Neuronal stem cell (in vitro differentiated cells): ENCODE results near the gene RASA4.
"Not testable (repeated sequence)": the region's sequence is repeated elsewhere in the genome, so short reads cannot be mapped to it uniquely, and the experiment has no call there.

Experiments used
- DNase-seq: peaks from one replicate; pipeline ENCODE4 v3.0.0-alpha.2; 2013; ENCODE audit warnings: low spot score
- H2AFZ ChIP-seq: one replicate; pipeline ENCODE4 v1.6.1; 2013; ENCODE audit warnings: mild to moderate bottlenecking, low read length, inconsistent platforms
- H2AK5ac ChIP-seq: 2 replicates; pipeline ENCODE4 v1.6.1; 2013; ENCODE audit warnings: low read depth, mild to moderate bottlenecking, inconsistent platforms, low read length, moderate library complexity, mixed read lengths
- H2BK120ac ChIP-seq: 2 replicates; pipeline ENCODE4 v1.6.1; 2013; ENCODE audit warnings: low read depth, mild to moderate bottlenecking, inconsistent platforms, low read length, moderate library complexity, mixed read lengths
- H2BK12ac ChIP-seq: one replicate; pipeline ENCODE4 v1.6.1; 2013; ENCODE audit warnings: low read length, inconsistent platforms
- H2BK15ac ChIP-seq: 2 replicates; pipeline ENCODE4 v1.6.1; 2013; ENCODE audit warnings: mild to moderate bottlenecking, low read length, inconsistent platforms, mixed read lengths
- H2BK5ac ChIP-seq: one replicate; pipeline ENCODE4 v1.6.1; 2013; ENCODE audit warnings: inconsistent platforms, mild to moderate bottlenecking, low read length, moderate library complexity
- H3K14ac ChIP-seq: one replicate; pipeline ENCODE4 v1.6.1; 2013; ENCODE audit warnings: low read length, inconsistent platforms
- H3K18ac ChIP-seq: 2 replicates; pipeline ENCODE4 v1.6.1; 2013; ENCODE audit warnings: low read length, inconsistent platforms
- H3K23ac ChIP-seq: 2 replicates; pipeline ENCODE4 v1.6.1; 2013; ENCODE audit warnings: low read depth, mild to moderate bottlenecking, mixed read lengths, low read length, inconsistent platforms; ENCODE audit not compliant: poor library complexity
- H3K27ac ChIP-seq: replicated peaks from 3 replicates; pipeline ENCODE4 v1.5.1; 2013; ENCODE audit warnings: low read length, inconsistent platforms
- H3K27me3 ChIP-seq, 3 experiments: 2 replicates each; pipeline ENCODE4 v1.6.1; 2013; ENCODE audit warnings: low read length in 3 of 3, mild to moderate bottlenecking in 2 of 3, inconsistent platforms in 1 of 3, low read depth in 1 of 3, mixed read lengths in 1 of 3, moderate library complexity in 1 of 3; ENCODE audit not compliant: control insufficient read depth in 3 of 3, insufficient read depth in 3 of 3
- H3K36me3 ChIP-seq, 2 donors: replicated peaks in 1 of 2; 2 replicates each; pipeline ENCODE4 v1.6.1; 2013; ENCODE audit warnings: low read length in 2 of 2; ENCODE audit not compliant: control insufficient read depth in 2 of 2, insufficient read depth in 2 of 2
- H3K4ac ChIP-seq: 2 replicates; pipeline ENCODE4 v1.6.1; 2013; ENCODE audit warnings: inconsistent platforms, mild to moderate bottlenecking, low read length, moderate library complexity
- H3K4me1 ChIP-seq, 2 donors: 1 replicate in 1 of 2; 2 replicates in 1 of 2; pipeline ENCODE4 v1.6.1; 2013; ENCODE audit warnings: low read length in 2 of 2, low read depth in 1 of 2; ENCODE audit not compliant: control insufficient read depth in 2 of 2, insufficient read depth in 1 of 2
- H3K4me2 ChIP-seq: one replicate; pipeline ENCODE4 v1.6.1; 2013; ENCODE audit warnings: mild to moderate bottlenecking, low read length, inconsistent platforms; ENCODE audit not compliant: insufficient read depth, poor library complexity, severe bottlenecking
- H3K4me3 ChIP-seq, 2 donors: 2 replicates each; pipeline ENCODE4 v1.5.1; 2013; ENCODE audit warnings: low read length in 2 of 2, mild to moderate bottlenecking in 2 of 2, inconsistent platforms in 1 of 2, moderate library complexity in 1 of 2
- H3K79me1 ChIP-seq: one replicate; pipeline ENCODE4 v1.6.1; 2013; ENCODE audit warnings: low read depth, mild to moderate bottlenecking, inconsistent platforms, low read length, moderate library complexity
- H3K9ac ChIP-seq: one replicate; pipeline ENCODE4 v1.6.1; 2013; ENCODE audit warnings: mild to moderate bottlenecking, low read depth, low read length, inconsistent platforms; ENCODE audit not compliant: poor library complexity
- H3K9me3 ChIP-seq, 2 donors: replicated peaks in 1 of 2; 2 replicates each; pipeline versions ENCODE3 to v1.6.1; 2013; ENCODE audit warnings: low read length in 2 of 2, mild to moderate bottlenecking in 2 of 2, inconsistent platforms in 1 of 2, low read depth in 1 of 2, mixed read lengths in 1 of 2, moderate library complexity in 1 of 2; ENCODE audit not compliant: control insufficient read depth in 2 of 2, insufficient read depth in 1 of 2
- H4K8ac ChIP-seq: one replicate; pipeline ENCODE4 v1.6.1; 2013; ENCODE audit warnings: low read depth, mild to moderate bottlenecking, inconsistent platforms, low read length, moderate library complexity
- H4K91ac ChIP-seq: one replicate; pipeline ENCODE4 v1.6.1; 2013; ENCODE audit warnings: low read length, low read depth, mild to moderate bottlenecking, inconsistent platforms; ENCODE audit not compliant: poor library complexity
- WGBS, 2 donors: extraction: QIAGEN DNeasy Blood & Tissue Kit; methylation state at CpG; one replicate each; pipeline ENCODE4 v1.1.7; 2013; ENCODE audit warnings: missing lambda C conversion rate in 2 of 2, mixed read lengths in 1 of 2; ENCODE audit not compliant: insufficient read length in 2 of 2, insufficient replicate concordance in 1 of 2; ENCODE audit errors: extremely low coverage in 2 of 2; 5-methylcytosine and 5-hydroxymethylcytosine counted together

RASA4 gene

GRCh38 chr7:102544372-102544771, 72.2 kb downstream of the RASA4 start:
- H3K14ac ChIP-seq, H3K23ac ChIP-seq, H2BK12ac ChIP-seq, H3K4me2 ChIP-seq, H3K9me3 ChIP-seq, H3K27ac ChIP-seq, H3K4ac ChIP-seq, H4K8ac ChIP-seq, H2BK120ac ChIP-seq, H3K18ac ChIP-seq, H4K91ac ChIP-seq, H2BK5ac ChIP-seq, H3K4me1 ChIP-seq, H3K27me3 ChIP-seq, H3K9ac ChIP-seq, H3K79me1 ChIP-seq, DNase-seq, H2AFZ ChIP-seq, H3K4me3 ChIP-seq, H2BK15ac ChIP-seq, H3K36me3 ChIP-seq, H2AK5ac ChIP-seq: not testable (repeated sequence)
- no CpG with 5 or more reads among the region's 1 CpG for WGBS, 2 donors

GRCh38 chr7:102543596-102543995, 73.0 kb downstream of the RASA4 start, which contains the start of gene UPK3BL2:
Gene UPK3BL2 (minus strand): TSS chr7:102543696. CDS start chr7:102543636, 60 bp downstream.
- not testable (repeated sequence) for H2BK15ac ChIP-seq, H2AK5ac ChIP-seq, H3K27me3 ChIP-seq, H4K91ac ChIP-seq, H3K4me1 ChIP-seq, H2BK120ac ChIP-seq, H3K79me1 ChIP-seq, H3K23ac ChIP-seq, H3K9me3 ChIP-seq, H2AFZ ChIP-seq, H3K4me3 ChIP-seq, H3K4ac ChIP-seq, DNase-seq, H2BK5ac ChIP-seq, H3K4me2 ChIP-seq, H3K18ac ChIP-seq, H3K36me3 ChIP-seq, H4K8ac ChIP-seq, H3K9ac ChIP-seq, H2BK12ac ChIP-seq, H3K27ac ChIP-seq, H3K14ac ChIP-seq
- WGBS, 2 donors: no CpG with 5 or more reads among the region's 8 CpGs

- not testable (repeated sequence) for H4K91ac ChIP-seq, H3K79me1 ChIP-seq, H3K4me3 ChIP-seq, H3K4ac ChIP-seq, H2AFZ ChIP-seq, H3K23ac ChIP-seq, H3K9me3 ChIP-seq, H3K4me1 ChIP-seq, H2BK12ac ChIP-seq, H3K27me3 ChIP-seq, H2BK120ac ChIP-seq, H3K36me3 ChIP-seq, H2AK5ac ChIP-seq, H3K18ac ChIP-seq, H4K8ac ChIP-seq, H2BK15ac ChIP-seq, H3K4me2 ChIP-seq, H3K27ac ChIP-seq, H3K9ac ChIP-seq, H3K14ac ChIP-seq, H2BK5ac ChIP-seq, DNase-seq
- no CpG with 5 or more reads among the region's 11 CpGs for WGBS, 2 donors
Measured at GRCh38 chr7:102542771-102543170, 73.8 kb downstream of the RASA4 start.

GRCh38 chr7:102542083-102542482, 74.5 kb downstream of the RASA4 start:
- H4K91ac ChIP-seq, H3K27me3 ChIP-seq, H3K9me3 ChIP-seq, H3K79me1 ChIP-seq, H3K36me3 ChIP-seq, H3K4me3 ChIP-seq, H3K4me1 ChIP-seq, H3K9ac ChIP-seq, H2BK5ac ChIP-seq, H3K27ac ChIP-seq, H3K18ac ChIP-seq, H2BK15ac ChIP-seq, H2BK120ac ChIP-seq, H4K8ac ChIP-seq, H3K4me2 ChIP-seq, H2AFZ ChIP-seq, H3K4ac ChIP-seq, H2BK12ac ChIP-seq, H2AK5ac ChIP-seq, H3K23ac ChIP-seq, H3K14ac ChIP-seq, DNase-seq: not testable (repeated sequence)
- WGBS, 2 donors: no CpG with 5 or more reads among the region's 8 CpGs
